GM13977 (cell line): ENCODE data around the gene CCDC187.

Experiments used
- DNase-seq: peaks from one replicate; pipeline ENCODE4 v3.0.0; 2012; ENCODE audit warnings: low spot score
- CTCF ChIP-seq: IDR thresholded peaks from 2 replicates; pipeline ENCODE4 v1.5.1; 2012; ENCODE audit warnings: mild to moderate bottlenecking, control low read depth; ENCODE audit not compliant: insufficient read depth; ENCODE audit errors: extremely low read depth, missing control alignments
- in situ Hi-C: fragments of 300-500 bp; cut with MboI; formaldehyde crosslinking; loops from one replicate; pipeline ENCODE4 v1.12.0; 2022; ENCODE audit warnings: low sequenced_read_pairs, low pct_unique_long_range_greater_than_20kb, mixed read lengths, inconsistent platforms; ENCODE audit not compliant: unreplicated experiment

Gene CCDC187

DNA sequence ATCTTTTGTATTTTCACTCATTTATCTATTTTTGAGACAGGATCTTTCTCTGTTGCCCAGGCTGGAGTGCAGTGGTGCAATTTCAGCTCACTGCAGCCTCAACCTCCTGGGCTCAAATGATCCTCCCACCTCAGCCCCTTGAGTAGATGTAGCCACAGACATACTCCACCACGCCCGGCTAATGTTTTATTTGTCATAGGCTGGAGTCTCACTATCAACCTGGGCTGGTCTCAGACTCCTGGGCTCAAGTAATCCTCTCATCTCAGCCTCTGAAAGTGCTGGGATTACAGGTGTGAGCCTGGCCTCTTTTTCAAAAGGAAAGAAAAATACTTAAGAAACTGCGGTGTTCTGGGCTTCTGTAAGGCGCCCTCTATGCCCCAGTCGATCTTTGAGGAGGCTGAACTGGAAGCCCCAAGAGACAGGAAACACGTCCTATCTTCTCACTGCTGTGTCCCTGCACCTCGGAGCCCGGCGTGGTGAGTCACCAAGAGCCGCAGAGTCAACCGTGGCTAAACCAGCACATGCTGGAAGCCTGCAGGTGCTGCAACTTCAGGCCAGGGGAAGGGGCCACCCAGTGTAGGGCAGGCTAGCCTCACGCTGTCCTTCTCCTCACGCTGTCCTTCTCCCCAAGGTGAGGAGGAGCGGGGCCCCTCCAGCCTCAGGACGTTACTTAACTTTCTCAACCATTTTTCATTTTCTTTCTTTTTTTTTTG lies 83.7 kb downstream of the CCDC187 start:
- in situ Hi-C loops: no loop called here
- no peak for DNase-seq
- no peak for TF ChIP-seq CTCF

DNA sequence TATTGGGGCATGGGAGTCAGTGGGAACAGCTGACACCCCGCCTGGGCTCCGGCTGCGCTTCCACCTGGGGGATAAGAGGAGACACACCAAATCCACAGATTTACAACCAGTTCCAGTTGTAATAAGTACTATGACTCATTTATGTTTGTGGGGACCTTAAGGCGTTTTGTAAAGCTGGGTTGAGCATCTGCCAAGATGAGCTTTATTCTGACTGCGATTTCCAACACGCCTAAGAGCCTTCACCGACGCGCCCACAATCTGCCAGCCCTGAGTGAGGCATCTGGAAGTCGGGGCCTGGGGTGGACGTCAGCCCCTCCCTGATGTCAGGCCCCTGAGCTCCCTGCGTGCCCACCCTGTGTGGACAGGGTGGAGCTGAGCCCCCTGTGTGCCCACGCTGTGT lies 84.6 kb downstream of the CCDC187 start:
- TF ChIP-seq CTCF: no peak

DNA sequence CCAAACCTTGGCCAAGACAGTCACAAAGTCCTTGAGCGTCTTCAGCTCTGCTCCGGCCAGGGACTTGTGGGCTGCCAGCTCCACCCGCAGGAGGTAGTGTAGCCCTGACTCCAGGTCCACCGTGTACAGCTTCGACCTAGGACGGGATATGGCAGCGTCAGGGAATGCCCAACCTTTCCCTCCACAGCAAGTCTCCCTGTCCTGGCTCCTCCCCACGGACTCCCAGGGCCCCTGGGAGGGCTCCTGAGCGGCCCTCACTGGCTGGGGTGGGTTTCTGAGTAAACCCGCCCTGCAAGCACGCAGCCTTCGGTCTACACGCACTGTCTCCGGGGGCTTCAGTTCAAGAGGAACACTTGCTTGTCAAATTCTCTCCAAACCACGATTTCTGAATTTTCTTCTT lies 85.2 kb downstream of the CCDC187 start:
- TF ChIP-seq CTCF: no peak
- no peak for DNase-seq
- in situ Hi-C loops: no loop called here

More for the DNA sequence above, 84.6 kb downstream of the CCDC187 start:
- in situ Hi-C loops: no loop called here
- no peak for DNase-seq

- TF ChIP-seq CTCF: no peak
- DNase-seq: no peak
- in situ Hi-C loops: no loop called here
These were observed 85.6 kb downstream of the CCDC187 start for GRCh38 chr9:136218271-136218670.

DNA sequence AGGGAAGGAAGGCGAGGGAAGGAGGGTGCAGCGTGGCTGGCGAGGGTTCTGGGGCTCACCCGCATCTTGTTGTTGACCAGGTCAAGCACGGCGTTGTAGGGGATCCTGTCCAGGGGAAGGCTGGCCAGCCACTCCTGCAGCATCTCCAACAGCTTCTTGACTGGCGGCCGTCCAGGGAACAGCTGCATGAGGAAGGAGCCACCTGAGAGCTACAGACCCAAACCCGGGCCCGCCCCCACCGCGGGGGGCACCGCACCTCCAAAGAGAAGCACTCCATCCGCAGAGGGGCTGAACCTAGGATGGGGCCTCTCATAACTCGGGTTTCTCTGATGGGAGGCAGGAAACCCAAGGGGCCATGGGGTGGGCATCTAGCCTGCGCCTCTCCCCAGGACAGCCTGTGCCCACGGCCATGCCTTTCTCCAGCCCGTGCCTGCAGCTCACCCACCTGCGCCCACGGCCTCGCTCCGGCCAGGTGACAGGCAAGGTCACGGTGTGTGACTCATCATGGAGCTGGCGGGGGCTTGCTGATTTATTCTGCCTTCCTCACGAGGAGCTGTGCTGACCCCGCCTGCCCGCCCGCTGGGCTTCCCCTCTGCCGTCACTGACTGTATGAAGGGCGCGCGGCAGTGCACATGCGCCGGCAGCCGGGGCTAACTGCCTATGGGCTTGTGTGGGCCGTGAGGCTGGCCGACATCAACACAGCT lies 87.2 kb downstream of the CCDC187 start:
- TF ChIP-seq CTCF: no peak
- in situ Hi-C loops: no loop called here
- DNase-seq: no peak

DNA sequence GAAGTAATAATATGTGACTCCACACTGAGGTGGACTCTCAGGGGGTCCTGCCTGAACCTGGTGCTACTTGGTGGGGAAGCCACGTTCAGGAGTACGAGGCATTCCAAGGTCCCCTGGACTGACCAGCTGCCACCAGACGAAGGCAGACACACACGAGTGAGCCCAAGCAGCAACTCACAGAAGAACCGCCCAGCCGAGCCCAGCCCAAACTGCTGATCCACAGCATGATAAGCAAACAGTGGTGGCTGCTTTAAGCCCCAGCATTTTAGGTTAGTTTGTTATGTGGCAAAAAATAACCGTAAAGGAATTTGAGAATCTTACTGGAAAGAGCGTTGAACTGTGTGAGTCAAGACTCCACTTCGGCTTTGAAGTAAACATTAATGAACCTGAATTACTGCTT lies 90.2 kb downstream of the CCDC187 start:
- TF ChIP-seq CTCF: no peak
- no peak for DNase-seq

More for the DNA sequence above, 90.2 kb downstream of the CCDC187 start:
- in situ Hi-C loops: no loop called here
